GM21717 (cell line): ENCODE measurements around the gene ATP2C2.
"Not testable (repeated sequence)": the region's sequence is repeated elsewhere in the genome, so short reads cannot be mapped to it uniquely, and the experiment has no call there.

Experiments used
- ATAC-seq: cut with Tn5 transposase; IDR thresholded peaks from one replicate; pipeline ENCODE4 v1.9.1; 2021; ENCODE audit warnings: mild to moderate bottlenecking, moderate library complexity; ENCODE audit not compliant: unreplicated experiment

The ATP2C2 gene

GRCh38 chr16:84368308-84368996 is at the start of gene ATP2C2:
ATP2C2 (plus strand) TSS chr16:84368538; CDS start chr16:84368616, 78 bp downstream.
- ATAC-seq: no peak

GRCh38 chr16:84319146-84319760 is 49.1 kb upstream of the ATP2C2 start:
- ATAC-seq: no peak

GRCh38 chr16:84320511-84320910 is 47.8 kb upstream of the ATP2C2 start:
- ATAC-seq: no peak

GRCh38 chr16:84321932-84322331 is 46.4 kb upstream of the ATP2C2 start:
- no peak for ATAC-seq

GRCh38 chr16:84322749-84323148 is 45.6 kb upstream of the ATP2C2 start:
- ATAC-seq: no peak

- ATAC-seq: no peak
Observed at GRCh38 chr16:84323606-84324005, 44.7 kb upstream of the ATP2C2 start.

- no peak for ATAC-seq
Observed at GRCh38 chr16:84324434-84325262, 43.7 kb upstream of the ATP2C2 start.

- no peak for ATAC-seq
Observed at GRCh38 chr16:84326545-84326944, 41.8 kb upstream of the ATP2C2 start.

GRCh38 chr16:84327926-84328505 is 40.3 kb upstream of the ATP2C2 start:
- no peak for ATAC-seq

GRCh38 chr16:84329016-84329415 is 39.3 kb upstream of the ATP2C2 start:
- no peak for ATAC-seq

GRCh38 chr16:84329843-84330684 is 38.3 kb upstream of the ATP2C2 start:
- no peak for ATAC-seq

GRCh38 chr16:84330685-84331050 is 37.7 kb upstream of the ATP2C2 start:
- ATAC-seq: no peak

- ATAC-seq: no peak
Observed at GRCh38 chr16:84331998-84332780, 36.1 kb upstream of the ATP2C2 start.

- ATAC-seq: no peak
Observed at GRCh38 chr16:84332975-84333684, 35.2 kb upstream of the ATP2C2 start.

- ATAC-seq: no peak
Observed at GRCh38 chr16:84334058-84334457, 34.3 kb upstream of the ATP2C2 start.

- no peak for ATAC-seq
Observed at GRCh38 chr16:84334482-84334881, 33.9 kb upstream of the ATP2C2 start.

- ATAC-seq: not testable (repeated sequence)
Observed at GRCh38 chr16:84337236-84337635, 31.1 kb upstream of the ATP2C2 start.

- ATAC-seq: no peak
Observed at GRCh38 chr16:84339311-84339710, 29.0 kb upstream of the ATP2C2 start.

- no peak for ATAC-seq
Observed at GRCh38 chr16:84339766-84340165, 28.6 kb upstream of the ATP2C2 start.
